ENCODE results near the gene ROR1.

The ROR1 gene

DNA sequence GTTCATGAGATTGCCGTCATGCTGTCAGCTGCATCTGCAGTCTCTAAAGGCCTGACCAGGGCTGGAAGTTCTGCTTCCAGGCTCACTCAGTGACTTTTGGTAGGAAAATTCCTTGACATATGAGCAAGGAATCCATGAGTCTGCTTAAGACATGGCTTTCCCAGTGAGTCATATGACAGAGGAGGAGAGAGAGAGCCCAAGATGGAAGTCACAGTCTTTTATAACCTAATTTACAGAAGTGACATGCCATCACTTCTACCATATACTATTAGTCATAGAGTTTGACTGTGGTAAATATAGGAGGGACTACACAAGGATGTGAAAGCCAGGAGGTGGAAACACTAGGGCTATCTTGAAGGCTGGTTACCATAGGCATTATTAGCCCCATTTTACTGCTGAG, 115.2 kb downstream of the ROR1 start:
- no peak for DNase-seq (ENCODE audit: extremely low read depth, low read depth)
- TF ChIP-seq, protein P1, sequence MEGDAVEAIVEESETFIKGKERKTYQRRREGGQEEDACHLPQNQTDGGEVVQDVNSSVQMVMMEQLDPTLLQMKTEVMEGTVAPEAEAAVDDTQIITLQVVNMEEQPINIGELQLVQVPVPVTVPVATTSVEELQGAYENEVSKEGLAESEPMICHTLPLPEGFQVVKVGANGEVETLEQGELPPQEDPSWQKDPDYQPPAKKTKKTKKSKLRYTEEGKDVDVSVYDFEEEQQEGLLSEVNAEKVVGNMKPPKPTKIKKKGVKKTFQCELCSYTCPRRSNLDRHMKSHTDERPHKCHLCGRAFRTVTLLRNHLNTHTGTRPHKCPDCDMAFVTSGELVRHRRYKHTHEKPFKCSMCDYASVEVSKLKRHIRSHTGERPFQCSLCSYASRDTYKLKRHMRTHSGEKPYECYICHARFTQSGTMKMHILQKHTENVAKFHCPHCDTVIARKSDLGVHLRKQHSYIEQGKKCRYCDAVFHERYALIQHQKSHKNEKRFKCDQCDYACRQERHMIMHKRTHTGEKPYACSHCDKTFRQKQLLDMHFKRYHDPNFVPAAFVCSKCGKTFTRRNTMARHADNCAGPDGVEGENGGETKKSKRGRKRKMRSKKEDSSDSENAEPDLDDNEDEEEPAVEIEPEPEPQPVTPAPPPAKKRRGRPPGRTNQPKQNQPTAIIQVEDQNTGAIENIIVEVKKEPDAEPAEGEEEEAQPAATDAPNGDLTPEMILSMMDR (IDR thresholded peaks at IDR 0.05; ENCODE audit: low read depth, low read length, missing control alignments) = no peak
- no peak overlapping the region for H3K4me3 ChIP-seq (replicated peaks; ENCODE audit: low read depth, low read length)

DNA sequence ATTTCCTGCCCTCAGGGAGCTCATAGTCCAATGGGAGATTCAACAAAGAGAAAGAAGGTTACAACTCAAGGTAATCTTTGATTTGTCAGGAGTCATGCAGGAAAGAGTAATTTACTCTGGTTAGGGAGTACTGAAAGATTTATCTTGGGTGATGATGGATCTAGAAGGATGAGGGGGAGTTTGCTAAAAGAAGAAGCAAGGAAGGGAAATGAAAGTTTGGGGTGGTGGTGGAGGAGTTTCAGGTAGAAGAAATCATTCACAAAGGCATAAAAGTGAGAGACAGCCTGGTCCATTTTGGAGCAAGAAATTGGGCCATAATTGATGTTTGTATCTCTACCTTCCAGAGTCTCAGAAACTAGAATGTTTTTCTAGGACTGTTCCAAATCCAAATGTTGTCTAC, 116.7 kb downstream of the ROR1 start:
- no peak overlapping the region for H3K4me3 ChIP-seq (replicated peaks; ENCODE audit: low read depth, low read length)
- no peak for DNase-seq (ENCODE audit: extremely low read depth, low read depth)
- TF ChIP-seq, protein P1 (IDR thresholded peaks at IDR 0.05; ENCODE audit: low read depth, low read length, missing control alignments) = no peak

DNA sequence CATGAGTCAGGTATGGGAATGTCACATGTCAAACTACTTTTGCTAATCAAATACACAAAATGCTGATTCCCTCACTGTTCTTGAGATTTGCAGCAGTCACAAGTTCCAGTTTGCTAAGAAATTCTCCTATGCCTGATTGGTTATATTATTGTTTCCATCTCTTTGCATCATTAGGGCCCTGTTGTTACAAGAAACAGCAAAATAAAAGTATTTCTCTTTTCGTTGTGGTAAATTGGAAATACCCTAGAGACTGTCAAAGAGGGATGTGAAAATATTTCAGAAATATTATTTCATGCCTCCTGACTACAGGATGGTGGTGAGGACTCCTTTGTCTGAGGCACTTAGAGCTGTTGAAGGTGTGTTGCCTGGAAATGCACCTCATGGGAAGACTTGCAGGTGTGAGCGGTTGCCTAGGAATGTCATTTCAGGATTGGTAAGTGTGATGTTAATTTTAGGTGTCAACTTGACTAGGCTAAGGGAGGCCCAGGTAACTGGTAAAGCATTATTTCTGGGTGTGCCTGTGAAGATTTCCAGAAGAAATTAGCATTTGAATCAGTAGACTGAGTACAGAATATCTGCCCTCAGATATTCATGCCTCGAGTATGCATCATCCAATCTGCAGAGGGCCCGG, 117.4 kb downstream of the ROR1 start:
- no peak overlapping the region for H3K4me3 ChIP-seq (replicated peaks; ENCODE audit: low read depth, low read length)
- TF ChIP-seq, protein P1 (IDR thresholded peaks at IDR 0.05; ENCODE audit: low read depth, low read length, missing control alignments) = no peak
- no peak for DNase-seq (ENCODE audit: extremely low read depth, low read depth)

DNA sequence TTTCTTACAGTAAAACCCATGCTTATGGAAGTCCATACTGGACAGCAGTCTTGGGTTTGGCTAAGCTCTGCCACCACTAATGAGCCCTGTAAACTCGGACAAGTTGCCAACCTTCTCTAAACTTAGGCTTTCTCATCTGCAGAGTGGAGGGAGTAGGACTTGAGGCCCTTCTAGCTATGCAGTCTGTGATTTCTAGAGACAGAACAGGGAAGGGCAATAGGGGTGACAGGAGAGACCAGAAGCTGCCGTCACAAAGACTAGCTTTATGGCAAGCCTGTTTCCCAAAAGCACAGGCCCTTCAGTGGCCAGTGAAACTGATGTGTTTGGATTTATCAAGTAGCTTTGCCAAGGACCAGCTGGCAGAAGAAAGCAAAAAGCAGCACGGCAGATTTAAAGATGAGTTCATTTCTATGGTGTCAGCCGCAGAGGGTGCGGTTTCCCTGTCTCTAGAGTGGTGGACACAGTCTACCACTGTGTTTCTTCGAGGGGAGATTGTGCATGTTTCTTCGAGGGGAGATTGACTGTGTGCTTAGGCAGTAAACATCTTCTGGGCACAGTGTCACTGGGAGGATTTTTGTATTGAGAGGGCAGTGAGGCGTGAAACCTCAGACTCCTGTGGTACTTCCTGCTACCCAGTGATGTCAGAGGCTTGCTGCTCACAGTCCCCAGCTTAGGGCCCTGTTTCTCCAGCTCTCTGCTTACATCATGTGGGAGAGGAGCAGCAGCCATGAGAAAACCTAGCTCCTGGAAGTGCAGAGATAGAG, 119.0 kb downstream of the ROR1 start:
- H3K4me3 ChIP-seq (replicated peaks; ENCODE audit: low read depth, low read length) = no peak overlapping the region
- TF ChIP-seq, protein P1 (IDR thresholded peaks at IDR 0.05; ENCODE audit: low read depth, low read length, missing control alignments) = no peak
- no peak for DNase-seq (ENCODE audit: extremely low read depth, low read depth)

DNA sequence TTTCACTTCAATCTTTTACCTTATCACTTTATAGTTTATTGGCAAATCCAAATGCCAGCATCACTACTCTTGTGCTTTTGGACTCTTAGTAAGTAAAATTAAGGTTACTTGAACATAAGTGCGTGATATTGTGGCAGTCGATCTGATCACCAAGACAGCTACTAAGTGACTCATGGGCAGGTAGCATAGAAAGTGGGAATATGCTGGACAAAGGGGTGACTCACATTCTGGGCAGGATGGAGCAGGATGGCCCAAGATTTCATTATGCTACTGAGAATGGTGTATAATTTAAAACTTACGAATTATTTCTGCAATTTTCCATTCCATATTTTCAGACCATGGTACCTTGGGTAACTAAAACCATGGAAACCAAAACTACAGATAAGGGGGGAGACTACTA, 120.2 kb downstream of the ROR1 start:
- TF ChIP-seq, protein P1 (IDR thresholded peaks at IDR 0.05; ENCODE audit: low read depth, low read length, missing control alignments) = no peak
- no peak overlapping the region for H3K4me3 ChIP-seq (replicated peaks; ENCODE audit: low read depth, low read length)
- DNase-seq (ENCODE audit: extremely low read depth, low read depth) = no peak

DNA sequence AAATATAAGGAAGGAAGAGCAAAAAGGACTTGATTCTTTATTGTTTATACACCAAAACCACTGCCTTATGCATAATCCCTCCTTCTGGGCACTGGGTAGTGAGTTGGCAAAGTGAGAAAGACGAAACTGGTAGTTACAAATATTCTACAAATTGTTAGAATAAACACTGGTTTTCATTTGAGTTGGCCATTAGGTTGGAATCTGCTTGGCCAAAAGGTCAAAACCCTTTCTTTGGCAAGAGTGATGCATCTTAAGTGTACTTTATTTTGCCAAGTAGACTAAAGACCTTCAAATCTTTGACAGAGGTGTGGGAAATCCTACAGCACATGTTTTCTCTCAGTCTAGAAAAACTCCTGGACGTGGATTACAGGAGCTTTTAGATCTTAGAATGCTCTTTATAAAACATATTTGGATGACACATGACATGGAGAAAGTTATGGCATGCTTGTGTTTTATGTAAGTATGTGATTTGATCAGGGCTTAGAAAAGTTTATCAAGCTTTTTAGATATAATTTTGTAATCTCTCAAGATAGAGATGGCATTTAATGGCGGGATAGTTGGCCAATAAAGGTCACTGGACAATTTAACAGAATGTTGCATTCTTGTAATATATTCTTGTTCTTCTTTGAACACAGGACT, 120.9 kb downstream of the ROR1 start:
- no peak overlapping the region for H3K4me3 ChIP-seq (replicated peaks; ENCODE audit: low read depth, low read length)
- TF ChIP-seq, protein P1 (IDR thresholded peaks at IDR 0.05; ENCODE audit: low read depth, low read length, missing control alignments) = no peak

More for the DNA sequence above, 120.9 kb downstream of the ROR1 start:
- DNase-seq (ENCODE audit: extremely low read depth, low read depth) = no peak
